ENCODE data around the gene ZNF808. TPM values are rescaled to one million over a fixed set of nuclear protein-coding genes. Genes with fewer than 3 reads are reported as not detected.
"Not testable (repeated sequence)": the region's sequence is repeated elsewhere in the genome, so short reads cannot be mapped to it uniquely, and the experiment has no call there.

ZNF808 gene
- total and polyA plus RNA-seq, 3 donors from 2014 or later = 10.0 to 31.5 (median 28.4) TPM

DNA sequence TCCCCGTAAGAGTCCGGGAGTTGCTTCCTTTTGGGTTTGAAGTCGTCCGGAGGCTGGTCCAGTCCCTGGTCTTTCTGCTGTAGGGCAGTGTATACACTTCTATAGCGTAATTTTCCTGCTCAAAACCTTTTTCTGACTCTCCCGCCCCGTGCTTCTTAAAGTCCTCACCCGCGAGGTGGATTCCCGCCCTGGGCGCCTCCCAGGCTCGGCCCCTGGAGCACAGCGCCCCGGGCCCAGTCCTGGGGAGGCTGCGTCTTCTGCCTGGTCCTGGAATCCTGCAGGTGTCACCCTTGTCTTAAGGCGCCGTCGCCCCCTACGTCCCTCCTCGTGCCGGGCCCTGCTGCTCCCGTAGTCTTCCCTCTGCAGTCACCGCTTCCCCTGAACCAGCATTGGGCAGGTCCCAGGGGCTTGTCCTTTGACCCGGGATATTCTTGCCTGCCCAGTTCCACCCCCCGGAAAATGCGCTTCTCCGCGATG is 34.4 kb upstream of the ZNF808 start:
- DNase-seq = peak; percentile 14
- no peak overlapping the region for H3K27ac ChIP-seq

DNA sequence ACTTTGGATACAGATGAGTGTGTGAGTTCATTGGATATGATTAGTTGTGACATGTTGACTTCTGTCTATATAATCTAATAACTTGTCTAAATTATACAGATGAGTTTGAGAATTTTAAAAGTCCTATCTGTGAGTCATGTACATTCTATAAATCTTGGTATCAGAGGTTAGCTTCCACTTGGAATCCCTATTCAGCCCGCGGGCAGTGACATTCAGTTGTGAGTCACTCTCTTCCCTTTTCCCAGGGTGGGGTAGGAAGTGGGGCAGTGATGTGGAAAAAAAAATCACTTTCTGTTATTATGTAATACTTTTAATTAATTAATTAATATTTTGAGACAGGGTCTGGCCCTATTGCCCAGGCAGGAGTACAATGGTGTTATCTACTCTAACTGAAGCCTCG is 33.0 kb upstream of the ZNF808 start:
- no peak for DNase-seq
- WGBS, 2 donors = 85 to 91% methylated on average over 3 of the region's 3 CpGs
- H3K27ac ChIP-seq = no peak overlapping the region
- H3K36me3 ChIP-seq (ENCODE audit: low read depth, missing control alignments) = no peaks in the 10 kb centered on the region
- no peak overlapping the region for H3K4me3 ChIP-seq
- H3K4me1 ChIP-seq = no peaks in the 10 kb centered on the region
- TF ChIP-seq, protein P1, sequence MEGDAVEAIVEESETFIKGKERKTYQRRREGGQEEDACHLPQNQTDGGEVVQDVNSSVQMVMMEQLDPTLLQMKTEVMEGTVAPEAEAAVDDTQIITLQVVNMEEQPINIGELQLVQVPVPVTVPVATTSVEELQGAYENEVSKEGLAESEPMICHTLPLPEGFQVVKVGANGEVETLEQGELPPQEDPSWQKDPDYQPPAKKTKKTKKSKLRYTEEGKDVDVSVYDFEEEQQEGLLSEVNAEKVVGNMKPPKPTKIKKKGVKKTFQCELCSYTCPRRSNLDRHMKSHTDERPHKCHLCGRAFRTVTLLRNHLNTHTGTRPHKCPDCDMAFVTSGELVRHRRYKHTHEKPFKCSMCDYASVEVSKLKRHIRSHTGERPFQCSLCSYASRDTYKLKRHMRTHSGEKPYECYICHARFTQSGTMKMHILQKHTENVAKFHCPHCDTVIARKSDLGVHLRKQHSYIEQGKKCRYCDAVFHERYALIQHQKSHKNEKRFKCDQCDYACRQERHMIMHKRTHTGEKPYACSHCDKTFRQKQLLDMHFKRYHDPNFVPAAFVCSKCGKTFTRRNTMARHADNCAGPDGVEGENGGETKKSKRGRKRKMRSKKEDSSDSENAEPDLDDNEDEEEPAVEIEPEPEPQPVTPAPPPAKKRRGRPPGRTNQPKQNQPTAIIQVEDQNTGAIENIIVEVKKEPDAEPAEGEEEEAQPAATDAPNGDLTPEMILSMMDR (IDR thresholded peaks at IDR 0.05) = no peak
- no peak for TF ChIP-seq POLR2A (IDR thresholded peaks at IDR 0.05)
- no peaks in the 10 kb centered on the region for H3K27me3 ChIP-seq
- H3K9me3 ChIP-seq = no peaks in the 10 kb centered on the region
- intact Hi-C loops (cut with DNase I; ENCODE audit: low total_unique reads) = no loop called here

More for the DNA sequence above, 34.4 kb upstream of the ZNF808 start:
- TF ChIP-seq POLR2A (IDR thresholded peaks at IDR 0.05) = no peak
- TF ChIP-seq, protein P1 (IDR thresholded peaks at IDR 0.05) = no peak
- no peaks in the 10 kb centered on the region for H3K4me1 ChIP-seq
- H3K9me3 ChIP-seq = no peaks in the 10 kb centered on the region
- no peaks in the 10 kb centered on the region for H3K27me3 ChIP-seq
- intact Hi-C loops (cut with DNase I; ENCODE audit: low total_unique reads) = no loop called here
- 23 to 30% methylated on average over 27 to 28 of the region's 28 CpGs for WGBS, 2 donors
- no peaks in the 10 kb centered on the region for H3K36me3 ChIP-seq (ENCODE audit: low read depth, missing control alignments)
- peak overlapping the region; percentile 6 to 51 for H3K4me3 ChIP-seq

DNA sequence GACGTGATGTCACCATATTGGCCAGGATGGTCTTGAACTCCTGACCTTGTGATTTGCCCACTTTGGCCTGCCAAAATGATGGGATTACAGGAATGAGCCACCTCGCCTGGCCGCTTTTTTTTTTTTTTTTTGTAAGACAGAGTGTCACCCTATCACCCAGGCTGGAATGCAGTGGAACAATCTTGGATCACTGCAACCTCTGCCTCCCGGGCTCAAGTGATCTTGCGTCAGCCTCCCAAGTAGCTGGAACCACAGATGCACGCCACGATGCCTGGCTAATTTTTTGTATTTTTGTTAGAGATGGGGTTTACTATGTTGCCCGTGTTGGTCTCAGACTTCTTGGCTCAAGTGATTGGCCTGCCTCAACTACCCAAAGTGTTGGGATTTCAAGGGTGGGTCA is 28.9 kb upstream of the ZNF808 start:
- TF ChIP-seq, protein P1 (IDR thresholded peaks at IDR 0.05) = no peak
- TF ChIP-seq POLR2A (IDR thresholded peaks at IDR 0.05) = no peak
- intact Hi-C loops (cut with DNase I; ENCODE audit: low total_unique reads) = no loop called here
- no peaks in the 10 kb centered on the region for H3K4me1 ChIP-seq
- H3K9me3 ChIP-seq = no peaks in the 10 kb centered on the region
- H3K36me3 ChIP-seq (ENCODE audit: low read depth, missing control alignments) = no peaks in the 10 kb centered on the region
- no peaks in the 10 kb centered on the region for H3K27me3 ChIP-seq
- no peak overlapping the region for H3K27ac ChIP-seq
- 99% methylated on average over 8 of the region's 8 CpGs for WGBS, 2 donors
- no peak overlapping the region for H3K4me3 ChIP-seq
- no peak for DNase-seq

DNA sequence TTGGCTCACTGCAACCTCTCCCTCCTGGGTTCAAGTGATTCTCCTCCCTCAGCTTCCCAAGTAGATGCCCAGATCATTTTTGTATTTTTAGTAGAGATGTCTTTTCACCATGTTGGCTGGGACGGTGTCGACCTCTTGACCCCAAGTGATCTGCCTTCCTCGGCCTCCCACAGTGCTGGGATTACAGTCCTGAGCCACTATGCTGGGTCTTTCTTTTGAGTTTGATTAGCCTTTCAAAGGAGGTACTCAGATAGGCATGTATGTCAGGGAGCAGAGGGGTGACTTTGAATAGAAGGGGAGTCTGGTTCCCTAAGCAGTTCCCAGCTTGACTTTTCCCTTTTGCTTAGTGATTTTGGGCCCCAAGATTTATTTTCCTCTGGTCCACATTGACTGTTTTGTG is 27.0 kb upstream of the ZNF808 start:
- H3K27me3 ChIP-seq; H3K36me3 ChIP-seq (ENCODE audit: low read depth, missing control alignments); H3K27ac ChIP-seq; H3K4me3 ChIP-seq; H3K9me3 ChIP-seq; intact Hi-C loops (cut with DNase I; ENCODE audit: low total_unique reads); H3K4me1 ChIP-seq; DNase-seq: not testable (repeated sequence)
- WGBS, 2 donors = 40 to 50% methylated on average over 3 of the region's 3 CpGs

DNA sequence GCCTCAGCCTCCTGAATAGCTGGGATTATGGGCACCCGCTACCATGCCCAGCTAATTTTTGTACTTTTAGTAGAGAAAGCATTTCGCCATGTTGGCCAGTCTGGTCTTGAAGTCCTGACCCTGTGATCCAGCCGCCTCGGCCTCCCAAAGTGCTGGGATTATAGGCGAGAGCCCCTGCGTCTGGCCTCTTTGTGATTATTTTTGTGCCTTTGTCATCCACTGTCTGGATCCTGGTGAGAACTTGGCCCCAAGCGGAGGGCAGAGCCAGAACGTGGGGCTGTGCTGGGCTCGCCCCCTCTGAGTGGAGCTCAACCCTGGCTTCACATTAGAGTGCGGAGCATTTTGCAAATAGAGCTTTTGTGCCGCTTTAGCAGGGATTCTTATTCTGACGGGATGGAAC is 26.5 kb upstream of the ZNF808 start:
- DNase-seq; H3K4me3 ChIP-seq; H3K36me3 ChIP-seq (ENCODE audit: low read depth, missing control alignments); H3K9me3 ChIP-seq; H3K27ac ChIP-seq; intact Hi-C loops (cut with DNase I; ENCODE audit: low total_unique reads); H3K27me3 ChIP-seq; H3K4me1 ChIP-seq: not testable (repeated sequence)
- 90 to 91% methylated on average over 7 to 12 of the region's 12 CpGs for WGBS, 2 donors

DNA sequence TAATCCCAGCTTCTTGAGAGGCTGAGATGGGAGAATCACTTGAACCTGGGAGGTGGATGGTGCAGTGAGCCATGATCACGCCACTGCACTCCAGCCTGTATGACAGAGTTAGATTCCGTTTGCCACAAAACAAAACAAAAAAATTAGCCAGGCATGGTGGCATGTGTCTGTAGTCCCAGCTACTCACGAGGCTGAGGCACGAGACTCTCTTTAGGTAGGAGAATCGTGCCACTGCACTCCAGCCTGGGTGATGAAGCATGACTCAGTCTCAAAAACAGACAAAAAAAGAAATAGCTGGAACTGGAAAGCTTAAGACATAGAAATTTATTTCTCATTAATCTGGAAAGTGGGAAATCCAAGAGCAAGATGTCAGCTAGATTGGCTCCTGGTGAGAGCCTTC is 20.2 kb upstream of the ZNF808 start:
- Histone ChIP-seq H3K27me3 (no peaks in the 10 kb centered on the region), H3K4me3 (no peak overlapping the region), H3K4me1 (no peaks in the 10 kb centered on the region), H3K36me3 (ENCODE audit: low read depth, missing control alignments) (no peaks in the 10 kb centered on the region), H3K9me3 (no peaks in the 10 kb centered on the region), H3K27ac (no peak overlapping the region)
- WGBS, 2 donors = 93 to 97% methylated on average over 5 of the region's 5 CpGs
- TF ChIP-seq, protein P1 (IDR thresholded peaks at IDR 0.05) = no peak
- no peak for TF ChIP-seq POLR2A (IDR thresholded peaks at IDR 0.05)
- no peak for DNase-seq
- intact Hi-C loops (cut with DNase I; ENCODE audit: low total_unique reads) = no loop called here
